Spleen (tissue), 7 donors: ENCODE data around the gene SDK1.

Experiments
- POLR2A ChIP-seq, 3 donors: fragments of 450-650 bp; IDR thresholded peaks; one replicate each; pipeline ENCODE4 v1.5.1; 2017; ENCODE audit warnings: antibody characterized with exemption in 3 of 3, mild to moderate bottlenecking in 1 of 3
- TF ChIP-seq, protein P1 (sequence below), 11 experiments: fragments of 200-600 bp in 7 of 11; fragments of 450-650 bp in 4 of 11; sonication (generic) in 4 of 11; IDR thresholded peaks in 8 of 11; conservative IDR thresholded peaks in 3 of 11; 1 replicate in 7 of 11; 2 replicates in 4 of 11; pipeline versions ENCODE4 v1.4.0 to v1.8.0; 2016 to 2021; ENCODE audit warnings: antibody characterized with exemption in 11 of 11, inconsistent platforms in 4 of 11, mild to moderate bottlenecking in 1 of 11
- donor health status: DM: no; HTN: no; CAD: no; lungs with moderate emphysema.
- donor health status: DM: no; HTN: no; CAD: no.
- donor health status: DM: no; HTN: no; CAD: no.

DNA sequence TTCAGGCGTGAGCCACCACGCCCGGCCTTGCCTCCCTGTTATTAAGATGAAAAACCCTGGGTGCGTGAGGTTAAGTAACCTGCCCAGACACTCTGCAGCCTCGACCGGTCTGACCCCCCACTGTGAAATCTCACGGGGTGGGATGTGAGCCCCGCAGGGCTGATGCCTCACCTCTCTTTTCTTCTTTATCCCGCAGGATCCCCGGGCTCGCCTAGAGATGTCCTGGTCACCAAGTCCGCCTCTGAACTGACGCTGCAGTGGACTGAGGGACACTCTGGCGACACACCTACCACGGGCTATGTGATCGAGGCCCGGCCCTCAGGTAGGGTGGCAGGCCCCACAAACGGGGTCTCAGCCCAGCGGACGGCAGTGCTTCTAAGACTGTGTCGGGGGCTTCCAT lies 920.0 kb downstream of the SDK1 start:
- TF ChIP-seq, protein P1, sequence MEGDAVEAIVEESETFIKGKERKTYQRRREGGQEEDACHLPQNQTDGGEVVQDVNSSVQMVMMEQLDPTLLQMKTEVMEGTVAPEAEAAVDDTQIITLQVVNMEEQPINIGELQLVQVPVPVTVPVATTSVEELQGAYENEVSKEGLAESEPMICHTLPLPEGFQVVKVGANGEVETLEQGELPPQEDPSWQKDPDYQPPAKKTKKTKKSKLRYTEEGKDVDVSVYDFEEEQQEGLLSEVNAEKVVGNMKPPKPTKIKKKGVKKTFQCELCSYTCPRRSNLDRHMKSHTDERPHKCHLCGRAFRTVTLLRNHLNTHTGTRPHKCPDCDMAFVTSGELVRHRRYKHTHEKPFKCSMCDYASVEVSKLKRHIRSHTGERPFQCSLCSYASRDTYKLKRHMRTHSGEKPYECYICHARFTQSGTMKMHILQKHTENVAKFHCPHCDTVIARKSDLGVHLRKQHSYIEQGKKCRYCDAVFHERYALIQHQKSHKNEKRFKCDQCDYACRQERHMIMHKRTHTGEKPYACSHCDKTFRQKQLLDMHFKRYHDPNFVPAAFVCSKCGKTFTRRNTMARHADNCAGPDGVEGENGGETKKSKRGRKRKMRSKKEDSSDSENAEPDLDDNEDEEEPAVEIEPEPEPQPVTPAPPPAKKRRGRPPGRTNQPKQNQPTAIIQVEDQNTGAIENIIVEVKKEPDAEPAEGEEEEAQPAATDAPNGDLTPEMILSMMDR (IDR thresholded peaks at IDR 0.05 in 8 of 11, conservative IDR thresholded peaks at IDR 0.05 in 3 of 11), result no peak
- TF ChIP-seq POLR2A (IDR thresholded peaks at IDR 0.05), result no peak
